Neuron (in vitro differentiated cells): ENCODE measurements around the gene FBN3.
"Not testable (repeated sequence)": the region's sequence is repeated elsewhere in the genome, so short reads cannot be mapped to it uniquely, and the experiment has no call there.

ENCODE experiments used
- H2AFZ ChIP-seq: one replicate; pipeline ENCODE4 v1.6.1; 2013; ENCODE audit warnings: low read depth, mild to moderate bottlenecking, inconsistent platforms, low read length, moderate library complexity
- H3K27me3 ChIP-seq: one replicate; pipeline ENCODE4 v1.6.1; 2013; ENCODE audit warnings: low read length; ENCODE audit not compliant: insufficient read depth
- H3K36me3 ChIP-seq: one replicate; pipeline ENCODE4 v1.6.1; 2013; ENCODE audit warnings: low read length; ENCODE audit not compliant: insufficient read depth
- H3K4me1 ChIP-seq: one replicate; pipeline ENCODE4 v1.6.1; 2013; ENCODE audit warnings: low read length; ENCODE audit not compliant: insufficient read depth
- H3K4me3 ChIP-seq: 2 replicates; pipeline ENCODE4 v1.5.1; 2013; ENCODE audit warnings: mild to moderate bottlenecking, low read length, moderate library complexity
- H3K9me3 ChIP-seq: one replicate; pipeline ENCODE4 v1.6.1; 2013; ENCODE audit warnings: low read length

The FBN3 gene

GRCh38 chr19:8159322-8159721, 9.9 kb upstream of the FBN3 start:
- not testable (repeated sequence) for H3K4me1 ChIP-seq, H3K4me3 ChIP-seq, H2AFZ ChIP-seq, H3K27me3 ChIP-seq, H3K9me3 ChIP-seq, H3K36me3 ChIP-seq

GRCh38 chr19:8158411-8159074, 9.2 kb upstream of the FBN3 start:
- Histone ChIP-seq H3K4me3 (no peak overlapping the region), H3K9me3 (no peaks in the 10 kb centered on the region), H3K4me1 (peaks cover 3% of the 10 kb centered on the region), H3K27me3 (no peaks in the 10 kb centered on the region), H2AFZ (no peak overlapping the region), H3K36me3 (no peaks in the 10 kb centered on the region)

- Histone ChIP-seq H2AFZ (no peak overlapping the region), H3K9me3 (peaks cover 3% of the 10 kb centered on the region), H3K27me3 (peaks cover 5% of the 10 kb centered on the region), H3K4me1 (peaks cover 3% of the 10 kb centered on the region), H3K4me3 (no peak overlapping the region), H3K36me3 (no peaks in the 10 kb centered on the region)
Measured at GRCh38 chr19:8155318-8155717, 5.9 kb upstream of the FBN3 start.

GRCh38 chr19:8154014-8154413, 4.6 kb upstream of the FBN3 start:
- not testable (repeated sequence) for H3K27me3 ChIP-seq, H3K4me1 ChIP-seq, H2AFZ ChIP-seq, H3K9me3 ChIP-seq, H3K4me3 ChIP-seq, H3K36me3 ChIP-seq

GRCh38 chr19:8151767-8152035, 2.3 kb upstream of the FBN3 start:
- no peak overlapping the region for H2AFZ ChIP-seq
- no peak overlapping the region for H3K4me3 ChIP-seq

GRCh38 chr19:8150998-8151766, 1.8 kb upstream of the FBN3 start:
- Histone ChIP-seq H3K9me3 (peaks cover 3% of the 10 kb centered on the region), H3K36me3 (no peaks in the 10 kb centered on the region), H3K4me3 (no peak overlapping the region), H3K4me1 (peaks cover 6% of the 10 kb centered on the region), H3K27me3 (peaks cover 5% of the 10 kb centered on the region), H2AFZ (no peak overlapping the region)

More at GRCh38 chr19:8151767-8152035, 2.3 kb upstream of the FBN3 start:
- peaks cover 5% of the 10 kb centered on the region for H3K27me3 ChIP-seq
- H3K9me3 ChIP-seq: peaks cover 3% of the 10 kb centered on the region
- H3K36me3 ChIP-seq: no peaks in the 10 kb centered on the region
- H3K4me1 ChIP-seq: peaks cover 6% of the 10 kb centered on the region

GRCh38 chr19:8150178-8150865, 930 bp upstream of the FBN3 start:
- Histone ChIP-seq H3K36me3 (no peaks in the 10 kb centered on the region), H2AFZ (no peak overlapping the region), H3K4me1 (peaks cover 6% of the 10 kb centered on the region), H3K9me3 (peaks cover 3% of the 10 kb centered on the region), H3K4me3 (no peak overlapping the region), H3K27me3 (peaks cover 5% of the 10 kb centered on the region)

GRCh38 chr19:8148410-8149260, 757 bp downstream of the FBN3 start:
- Histone ChIP-seq H3K9me3 (peaks cover 3% of the 10 kb centered on the region), H3K36me3 (no peaks in the 10 kb centered on the region), H3K27me3 (peaks cover 5% of the 10 kb centered on the region), H2AFZ (peak overlapping the region; percentile 42), H3K4me1 (peaks cover 3% of the 10 kb centered on the region), H3K4me3 (peak overlapping the region; percentile 61)

GRCh38 chr19:8148088-8148409, 1.3 kb downstream of the FBN3 start:
- Histone ChIP-seq H3K4me1 (peaks cover 3% of the 10 kb centered on the region), H3K4me3 (peak overlapping the region; percentile 61), H3K27me3 (peaks cover 5% of the 10 kb centered on the region), H3K9me3 (peaks cover 3% of the 10 kb centered on the region), H3K36me3 (no peaks in the 10 kb centered on the region), H2AFZ (no peak overlapping the region)

GRCh38 chr19:8147582-8147978, 1.8 kb downstream of the FBN3 start:
- no peak overlapping the region for H3K4me3 ChIP-seq
- peaks cover 3% of the 10 kb centered on the region for H3K9me3 ChIP-seq
- H3K36me3 ChIP-seq: no peaks in the 10 kb centered on the region
- H3K27me3 ChIP-seq: peaks cover 5% of the 10 kb centered on the region
- H2AFZ ChIP-seq: no peak overlapping the region
- H3K4me1 ChIP-seq: peaks cover 3% of the 10 kb centered on the region

GRCh38 chr19:8146877-8147581, 2.4 kb downstream of the FBN3 start:
- H3K4me3 ChIP-seq: no peak overlapping the region
- peaks cover 3% of the 10 kb centered on the region for H3K4me1 ChIP-seq
- H3K9me3 ChIP-seq: peaks cover 3% of the 10 kb centered on the region
- no peaks in the 10 kb centered on the region for H3K36me3 ChIP-seq
- peaks cover 5% of the 10 kb centered on the region for H3K27me3 ChIP-seq
- no peak overlapping the region for H2AFZ ChIP-seq

GRCh38 chr19:8144273-8144995, 5.0 kb downstream of the FBN3 start:
- Histone ChIP-seq H3K4me1 (peaks cover 3% of the 10 kb centered on the region), H2AFZ (no peak overlapping the region), H3K36me3 (no peaks in the 10 kb centered on the region), H3K27me3 (no peaks in the 10 kb centered on the region), H3K4me3 (no peak overlapping the region), H3K9me3 (no peaks in the 10 kb centered on the region)
